GM10248 (cell line): Measurements from ENCODE around the gene SLC17A5.
A peak's percentile ranks its signal among the peaks of the same experiment; 100 is the strongest.

Experiments used
- CTCF ChIA-PET: fragments of 300-600 bp; sonication (Branson Sonifier 250); formaldehyde crosslinking; extraction: SDS; loops from one replicate; lab custom pipeline; 2021; ENCODE audit warnings: antibody characterized with exemption; lab: Yijun Ruan, JAX
- POLR2A ChIA-PET: fragments of 350-650 bp; sonication (Branson Sonifier 250); formaldehyde crosslinking; extraction: SDS; loops from one replicate; lab custom pipeline; 2020; ENCODE audit warnings: antibody characterized with exemption; lab: Yijun Ruan, JAX
- DNase-seq: peaks from one replicate; pipeline ENCODE4 v3.0.0; 2012; ENCODE audit errors: extremely low spot score
- TF ChIP-seq, protein P1 (sequence below): IDR thresholded peaks from 2 replicates; pipeline ENCODE4 v1.5.1; 2012; ENCODE audit warnings: mild to moderate bottlenecking, low read depth; ENCODE audit errors: extremely low read depth, missing control alignments, control extremely low read depth

Gene SLC17A5

DNA sequence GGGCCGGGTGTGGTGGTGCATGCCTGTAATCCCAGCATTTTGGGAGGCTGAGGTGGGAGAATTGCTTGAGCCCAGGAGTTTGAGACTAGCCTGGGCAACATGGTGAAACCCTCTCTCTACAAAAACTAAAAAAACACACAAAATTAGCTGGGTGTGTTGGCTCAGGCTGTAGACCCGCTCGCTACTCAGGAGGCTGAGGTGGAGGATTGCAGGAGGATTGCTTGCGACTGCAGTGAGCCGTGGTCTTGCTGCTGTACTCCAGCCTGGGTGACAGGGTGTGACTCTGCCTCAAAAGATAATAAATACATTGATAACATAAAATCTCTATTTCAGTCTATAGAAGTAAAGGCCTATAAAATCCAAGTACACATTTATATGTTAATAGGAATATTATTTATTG is 49.3 kb downstream of the SLC17A5 start:
- no peak for DNase-seq
- TF ChIP-seq, protein P1, sequence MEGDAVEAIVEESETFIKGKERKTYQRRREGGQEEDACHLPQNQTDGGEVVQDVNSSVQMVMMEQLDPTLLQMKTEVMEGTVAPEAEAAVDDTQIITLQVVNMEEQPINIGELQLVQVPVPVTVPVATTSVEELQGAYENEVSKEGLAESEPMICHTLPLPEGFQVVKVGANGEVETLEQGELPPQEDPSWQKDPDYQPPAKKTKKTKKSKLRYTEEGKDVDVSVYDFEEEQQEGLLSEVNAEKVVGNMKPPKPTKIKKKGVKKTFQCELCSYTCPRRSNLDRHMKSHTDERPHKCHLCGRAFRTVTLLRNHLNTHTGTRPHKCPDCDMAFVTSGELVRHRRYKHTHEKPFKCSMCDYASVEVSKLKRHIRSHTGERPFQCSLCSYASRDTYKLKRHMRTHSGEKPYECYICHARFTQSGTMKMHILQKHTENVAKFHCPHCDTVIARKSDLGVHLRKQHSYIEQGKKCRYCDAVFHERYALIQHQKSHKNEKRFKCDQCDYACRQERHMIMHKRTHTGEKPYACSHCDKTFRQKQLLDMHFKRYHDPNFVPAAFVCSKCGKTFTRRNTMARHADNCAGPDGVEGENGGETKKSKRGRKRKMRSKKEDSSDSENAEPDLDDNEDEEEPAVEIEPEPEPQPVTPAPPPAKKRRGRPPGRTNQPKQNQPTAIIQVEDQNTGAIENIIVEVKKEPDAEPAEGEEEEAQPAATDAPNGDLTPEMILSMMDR: no peak
- ChIA-PET CTCF (interaction anchor here (1.7 kb wide), 1 partner anchor 10 kb away, joined by 4 read pairs; no protein-coding TSS in a partner anchor), POLR2A (no interaction called here)

DNA sequence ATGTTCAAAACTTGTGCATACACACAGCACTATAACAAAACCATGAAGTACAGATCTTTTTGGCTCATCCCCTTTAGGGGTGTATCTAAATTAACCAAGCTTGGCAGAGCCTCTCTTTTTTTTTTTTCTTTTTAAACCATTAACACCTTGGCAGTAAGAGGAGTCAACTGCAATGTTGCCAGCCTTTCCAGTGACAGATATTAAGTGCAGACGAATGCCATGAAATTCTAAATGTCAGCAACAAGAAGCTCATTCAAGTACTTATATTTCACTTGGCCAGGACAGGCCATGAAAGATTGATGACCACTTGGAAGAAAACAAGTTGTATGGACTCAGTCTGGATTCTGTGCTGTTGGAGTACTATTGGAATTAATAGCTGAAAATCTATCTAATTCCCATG is 49.8 kb downstream of the SLC17A5 start:
- POLR2A ChIA-PET: interaction anchor here (0.7 kb wide), 1 partner anchor 91 kb away, joined by 6 read pairs; no protein-coding TSS in a partner anchor
- CTCF ChIA-PET: interaction anchor here (1.7 kb wide), 1 partner anchor 9 kb away, joined by 4 read pairs; no protein-coding TSS in a partner anchor
- DNase-seq: no peak
- TF ChIP-seq, protein P1: no peak

DNA sequence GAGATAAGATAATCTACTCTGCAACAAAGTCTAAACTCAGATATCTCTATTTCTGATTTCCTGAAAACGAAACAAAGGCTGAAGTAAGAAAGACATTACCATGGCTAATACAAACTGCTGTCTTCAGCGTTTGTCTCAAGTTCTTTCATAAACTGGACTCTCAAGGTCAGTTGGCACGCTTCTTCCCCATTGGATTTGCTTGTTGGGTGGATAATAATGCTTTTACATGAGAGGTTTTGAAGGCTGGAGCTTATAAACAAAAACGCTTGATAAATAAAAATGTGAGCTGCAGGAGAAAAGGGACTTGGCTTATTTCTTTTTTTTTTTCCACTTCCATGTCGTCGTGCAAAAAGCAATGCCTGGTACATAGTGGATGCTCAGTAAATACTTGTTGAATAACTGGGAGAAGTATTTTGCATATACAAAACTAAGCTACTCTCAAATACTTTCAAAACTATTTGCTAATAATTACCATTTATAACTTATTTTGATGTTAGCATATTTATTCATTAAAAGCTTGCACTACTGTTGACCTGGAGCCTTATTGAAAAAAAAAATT is 67.3 kb downstream of the SLC17A5 start:
- no peak for DNase-seq
- TF ChIP-seq, protein P1: no peak
- POLR2A ChIA-PET: interaction anchor here (0.9 to 2.4 kb wide), 4 partner anchors 12 to 72 kb away, joined by 3 to 23 read pairs (median 3); partner anchors contain the start of gene EEF1A1
- CTCF ChIA-PET: interaction anchor here (0.9 to 2.6 kb wide), 7 partner anchors 11 to 63 kb away, joined by 3 to 8 read pairs (median 4); no protein-coding TSS in a partner anchor

DNA sequence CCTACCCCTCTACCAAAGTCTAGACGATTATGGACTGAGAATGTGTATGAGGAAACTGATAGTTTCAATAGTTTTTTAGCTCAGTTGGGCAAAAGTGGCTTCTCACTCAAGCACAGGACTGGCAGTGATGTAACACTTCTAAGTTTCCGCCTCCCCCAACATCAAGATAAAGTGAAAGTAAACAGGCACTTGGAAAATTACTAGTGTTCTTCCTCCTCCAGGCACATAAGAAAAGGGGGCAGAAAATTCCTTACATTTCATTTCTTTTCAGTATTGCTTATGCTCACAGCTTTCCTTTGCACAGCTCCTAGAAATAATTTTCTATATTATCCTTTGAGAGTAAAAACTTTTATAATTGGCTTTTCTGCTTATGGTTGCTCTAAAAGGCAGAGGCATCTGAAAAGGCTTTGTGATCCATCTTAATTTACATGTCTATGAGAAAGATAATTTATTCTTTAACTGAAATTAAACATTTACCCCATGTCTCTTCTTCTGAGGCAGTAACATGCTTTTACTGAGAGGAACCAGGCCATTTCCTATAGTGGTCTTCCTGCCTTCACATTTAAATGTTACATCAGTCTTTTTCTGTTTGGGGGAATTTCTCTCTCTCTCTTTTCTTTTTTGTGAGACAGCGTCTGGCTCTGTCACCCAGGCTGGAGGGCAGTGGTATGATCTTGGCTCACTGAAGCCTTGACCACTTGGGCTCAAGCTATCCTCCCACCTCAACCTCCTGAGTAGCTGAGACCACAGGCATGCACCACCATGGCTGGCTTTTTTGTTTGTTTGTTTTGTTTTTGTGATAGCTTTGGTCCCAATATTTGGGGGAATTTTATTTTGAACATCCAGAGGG is 68.0 kb downstream of the SLC17A5 start:
- TF ChIP-seq, protein P1: no peak
- ChIA-PET POLR2A (interaction anchor here (0.6 to 2.4 kb wide), 5 partner anchors 13 to 308 kb away, joined by 3 to 23 read pairs (median 3); partner anchors contain the start of gene EEF1A1), CTCF (interaction anchor here (0.9 to 2.6 kb wide), 7 partner anchors 12 to 26 kb away, joined by 3 to 8 read pairs (median 4); no protein-coding TSS in a partner anchor)
- peak; percentile 62 for DNase-seq

DNA sequence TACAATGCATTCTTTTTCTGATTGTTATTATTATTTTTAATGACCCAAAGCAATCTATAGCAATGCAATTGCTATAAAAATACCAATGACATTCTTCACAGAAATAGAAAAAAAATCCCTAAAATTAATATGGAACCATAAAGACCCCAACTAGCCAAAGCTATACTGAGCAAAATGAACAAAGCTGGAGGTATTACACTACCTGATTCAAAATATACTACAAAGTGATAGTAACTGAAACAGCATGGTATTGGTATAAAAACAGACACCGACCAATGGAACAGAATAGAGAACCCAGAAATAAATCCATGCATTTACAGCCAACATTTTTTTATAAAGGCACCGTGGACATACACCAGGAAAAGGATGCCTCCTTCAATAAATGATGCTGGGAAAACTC is 72.5 kb downstream of the SLC17A5 start:
- ChIA-PET POLR2A (interaction anchor here (1.4 to 2.1 kb wide), 2 partner anchors 61 to 68 kb away, joined by 5 to 6 read pairs; no protein-coding TSS in a partner anchor), CTCF (interaction anchor here (1.2 to 3.0 kb wide), 7 partner anchors 10 to 107 kb away, joined by 3 to 11 read pairs (median 5); no protein-coding TSS in a partner anchor)
- TF ChIP-seq, protein P1: no peak
- DNase-seq: no peak
